RWPE1 (cell line): Measurements from ENCODE around the gene TBX20.

Experiments
- CTCF ChIA-PET: fragments of 350-600 bp; sonication (Branson Sonifier 250); formaldehyde crosslinking; extraction: SDS; loops from one replicate; lab custom pipeline; 2021; lab: Yijun Ruan, JAX
- POLR2A ChIA-PET: fragments of 400-600 bp; formaldehyde crosslinking; extraction: SDS; loops from one replicate; lab custom pipeline; 2020; ENCODE audit warnings: antibody characterized with exemption; ENCODE audit not compliant: low non-redundant PET; lab: Yijun Ruan, JAX
- DNase-seq: peaks from one replicate; pipeline ENCODE4 v3.0.0; 2012; ENCODE audit warnings: low spot score
- H3K27ac ChIP-seq: fragments of 450-650 bp; 2 replicates; pipeline ENCODE4 v1.5.1; 2017
- TF ChIP-seq, protein P1 (sequence below): fragments of 450-650 bp; conservative IDR thresholded peaks from 2 replicates; pipeline ENCODE4 v1.5.1; 2017; ENCODE audit warnings: low read depth, mild to moderate bottlenecking

The TBX20 gene

GRCh38 chr7:35256256-35257175 is 2.6 kb upstream of the TBX20 start:
- ChIA-PET CTCF (interaction anchor here (0.6 kb wide), 1 partner anchor 164 kb away, joined by 3 read pairs; no protein-coding TSS in a partner anchor), POLR2A (no interaction called here)
- TF ChIP-seq, protein P1, sequence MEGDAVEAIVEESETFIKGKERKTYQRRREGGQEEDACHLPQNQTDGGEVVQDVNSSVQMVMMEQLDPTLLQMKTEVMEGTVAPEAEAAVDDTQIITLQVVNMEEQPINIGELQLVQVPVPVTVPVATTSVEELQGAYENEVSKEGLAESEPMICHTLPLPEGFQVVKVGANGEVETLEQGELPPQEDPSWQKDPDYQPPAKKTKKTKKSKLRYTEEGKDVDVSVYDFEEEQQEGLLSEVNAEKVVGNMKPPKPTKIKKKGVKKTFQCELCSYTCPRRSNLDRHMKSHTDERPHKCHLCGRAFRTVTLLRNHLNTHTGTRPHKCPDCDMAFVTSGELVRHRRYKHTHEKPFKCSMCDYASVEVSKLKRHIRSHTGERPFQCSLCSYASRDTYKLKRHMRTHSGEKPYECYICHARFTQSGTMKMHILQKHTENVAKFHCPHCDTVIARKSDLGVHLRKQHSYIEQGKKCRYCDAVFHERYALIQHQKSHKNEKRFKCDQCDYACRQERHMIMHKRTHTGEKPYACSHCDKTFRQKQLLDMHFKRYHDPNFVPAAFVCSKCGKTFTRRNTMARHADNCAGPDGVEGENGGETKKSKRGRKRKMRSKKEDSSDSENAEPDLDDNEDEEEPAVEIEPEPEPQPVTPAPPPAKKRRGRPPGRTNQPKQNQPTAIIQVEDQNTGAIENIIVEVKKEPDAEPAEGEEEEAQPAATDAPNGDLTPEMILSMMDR = no peak
- H3K27ac ChIP-seq = no peak overlapping the region
- DNase-seq = no peak

- CTCF ChIA-PET = no interaction called here
- TF ChIP-seq, protein P1 = no peak
- no peak overlapping the region for H3K27ac ChIP-seq
- POLR2A ChIA-PET = no interaction called here
- no peak for DNase-seq
Observed at GRCh38 chr7:35255443-35256255, 1.7 kb upstream of the TBX20 start.

GRCh38 chr7:35254496-35255442 is 869 bp upstream of the TBX20 start:
- no peak overlapping the region for H3K27ac ChIP-seq
- ChIA-PET CTCF (no interaction called here), POLR2A (no interaction called here)
- TF ChIP-seq, protein P1 = no peak
- DNase-seq = no peak

DNA sequence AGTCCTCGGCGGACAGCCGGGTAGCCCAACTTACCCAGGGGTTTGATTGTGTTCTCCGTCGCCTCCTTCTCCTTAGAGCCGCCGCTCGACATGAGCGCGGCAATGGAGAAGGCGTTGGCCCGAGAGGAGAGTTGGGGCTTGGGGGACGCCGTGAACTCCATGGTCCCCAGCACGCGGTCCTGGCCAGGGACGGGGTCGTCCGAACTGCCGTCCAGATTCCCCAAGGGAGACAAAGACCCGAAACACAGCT is 515 bp downstream of the TBX20 start:
- DNase-seq = no peak
- H3K27ac ChIP-seq = no peak overlapping the region
- ChIA-PET POLR2A (no interaction called here), CTCF (interaction anchor here (0.7 kb wide), 1 partner anchor 1055 kb away, joined by 4 read pairs; no protein-coding TSS in a partner anchor)
- TF ChIP-seq, protein P1 = no peak

- no peak overlapping the region for H3K27ac ChIP-seq
- no peak for DNase-seq
- ChIA-PET POLR2A (no interaction called here), CTCF (interaction anchor here (0.8 kb wide), 1 partner anchor 1611 kb away, joined by 3 read pairs; no protein-coding TSS in a partner anchor)
- TF ChIP-seq, protein P1 = no peak
Observed at GRCh38 chr7:35252612-35253459, 1.1 kb downstream of the TBX20 start.
